Measurements from ENCODE around the gene RAB6B. TPM values are rescaled to one million over a fixed set of nuclear protein-coding genes. Genes with fewer than 3 reads are reported as not detected.

RAB6B gene
- total and polyA plus RNA-seq, 7 donors, result 0.93 to 3.8 (median 2.0) TPM

GRCh38 chr3:133853925-133854227 lies 41.8 kb downstream of the RAB6B start:
- Histone ChIP-seq H3K36me3 (ENCODE audit: insufficient read depth in 1 of 2, low read depth in 1 of 2) (no peaks in the 10 kb centered on the region), H3K4me1 (no peaks in the 10 kb centered on the region), H3K27me3 (ENCODE audit: insufficient read depth in 3 of 3, low read length in 2 of 3) (no peaks in the 10 kb centered on the region), H3K9me3 (no peaks in the 10 kb centered on the region), H3K4me3 (no peak overlapping the region), H3K27ac (no peak overlapping the region)
- DNase-seq, result no peak
- intact Hi-C loops (cut with DNase I), result no loop called here
- 80 to 84% (median 84%) methylated on average over 2 of the region's 2 CpGs for WGBS, 3 donors
- no peak for TF ChIP-seq CTCF (IDR thresholded peaks at IDR 0.05)
- ATAC-seq, result no peak

GRCh38 chr3:133853063-133853924 lies 42.4 kb downstream of the RAB6B start:
- 91 to 92% (median 92%) methylated on average over 5 of the region's 5 CpGs for WGBS, 3 donors
- intact Hi-C loops (cut with DNase I), result no loop called here
- TF ChIP-seq CTCF (IDR thresholded peaks at IDR 0.05), result no peak
- H3K4me1 ChIP-seq, result no peaks in the 10 kb centered on the region
- no peak for ATAC-seq
- H3K9me3 ChIP-seq, result no peaks in the 10 kb centered on the region
- no peaks in the 10 kb centered on the region for H3K27me3 ChIP-seq (ENCODE audit: insufficient read depth in 3 of 3, low read length in 2 of 3)
- DNase-seq, result no peak
- H3K4me3 ChIP-seq, result no peak overlapping the region
- no peaks in the 10 kb centered on the region for H3K36me3 ChIP-seq (ENCODE audit: insufficient read depth in 1 of 2, low read depth in 1 of 2)
- H3K27ac ChIP-seq, result no peak overlapping the region

GRCh38 chr3:133851931-133852330 lies 43.8 kb downstream of the RAB6B start:
- Histone ChIP-seq H3K4me3 (no peak overlapping the region), H3K27me3 (ENCODE audit: insufficient read depth in 3 of 3, low read length in 2 of 3) (no peaks in the 10 kb centered on the region), H3K4me1 (no peaks in the 10 kb centered on the region), H3K9me3 (no peaks in the 10 kb centered on the region), H3K27ac (no peak overlapping the region), H3K36me3 (ENCODE audit: insufficient read depth in 1 of 2, low read depth in 1 of 2) (no peaks in the 10 kb centered on the region)
- DNase-seq (no peak), ATAC-seq (no peak)
- WGBS, 3 donors, result 86 to 88% (median 88%) methylated on average over 8 of the region's 8 CpGs
- no peak for TF ChIP-seq CTCF (IDR thresholded peaks at IDR 0.05)
- intact Hi-C loops (cut with DNase I), result no loop called here

GRCh38 chr3:133851266-133851906 lies 44.3 kb downstream of the RAB6B start:
- Histone ChIP-seq H3K27me3 (ENCODE audit: insufficient read depth in 3 of 3, low read length in 2 of 3) (no peaks in the 10 kb centered on the region), H3K4me3 (no peak overlapping the region), H3K9me3 (no peaks in the 10 kb centered on the region), H3K36me3 (ENCODE audit: insufficient read depth in 1 of 2, low read depth in 1 of 2) (no peaks in the 10 kb centered on the region), H3K27ac (no peak overlapping the region), H3K4me1 (no peaks in the 10 kb centered on the region)
- intact Hi-C loops (cut with DNase I), result no loop called here
- ATAC-seq, result no peak
- no peak for DNase-seq
- TF ChIP-seq CTCF (IDR thresholded peaks at IDR 0.05), result no peak
- 68 to 77% (median 71%) methylated on average over 5 of the region's 5 CpGs for WGBS, 3 donors
